HCT116 (cell line): ENCODE data around the gene TOLLIP. TPM values are rescaled to one million over a fixed set of nuclear protein-coding genes. Genes with fewer than 3 reads are reported as not detected.

ENCODE experiments used
- ATAC-seq: fragments of 200-7000 bp; cut with Tn5 transposase; 2 replicates; pipeline ENCODE4 v1.9.1; 2020; ENCODE audit warnings: mild to moderate bottlenecking, moderate library complexity
- BruUV-seq: library from RNA; stranded (reverse); fragments of 400-500 nt; replicated peaks from 2 replicates; lab custom pipeline; 2021; lab: Mats Ljungman, UMichigan
- CTCF ChIA-PET: fragments of 300-600 bp; sonication (Branson Sonifier 250); formaldehyde crosslinking; loops from one replicate; lab custom pipeline; 2021; ENCODE audit warnings: antibody characterized with exemption; lab: Charles Lee
- POLR2A ChIA-PET: fragments of 300-600, 350-600 bp; sonication (Branson Sonifier 250); formaldehyde crosslinking; loops from one replicate; lab custom pipeline; 2021; ENCODE audit warnings: antibody characterized with exemption; lab: Charles Lee
- RAD21 ChIA-PET, 2 experiments: fragments of 300-600 bp; sonication (Branson Sonifier 250); formaldehyde crosslinking; loops; one replicate each; lab custom pipeline; 2023; ENCODE audit warnings: low total read pairs in 2 of 2; ENCODE audit not compliant: uncharacterized antibody in 2 of 2, unreplicated experiment in 2 of 2, low non-redundant PET in 1 of 2; lab: Charles Lee
- DNase-seq: peaks from one replicate; pipeline ENCODE4 v3.0.0-alpha.2; 2010; ENCODE audit warnings: low read depth, low spot score
- H2AFZ ChIP-seq: fragments of 200-600 bp; shearing (Covaris generic), sonication (generic); 2 replicates; pipeline ENCODE4 v1.6.1; 2017; ENCODE audit warnings: low read depth, mixed run types, mixed read lengths, antibody characterized with exemption, low read length; ENCODE audit not compliant: poor library complexity, severe bottlenecking
- H3K27ac ChIP-seq: 2 replicates; pipeline ENCODE4 v1.5.1; 2012; ENCODE audit warnings: low read depth, low read length
- H3K27me3 ChIP-seq: fragments of 200-600 bp; sonication (generic); 2 replicates; pipeline ENCODE4 v1.6.1; 2016; ENCODE audit warnings: mixed run types, low read length, mixed read lengths; ENCODE audit not compliant: insufficient read depth
- H3K36me3 ChIP-seq, 2 experiments: fragments of 200-500 bp in 1 of 2; fragments of 200-600 bp in 1 of 2; sonication (Bioruptor generic) in 1 of 2; sonication (generic) in 1 of 2; 2 replicates each; pipeline versions ENCODE4 v1.5.1 to v1.6.1; 2014 to 2016; ENCODE audit warnings: low read length in 2 of 2, inconsistent platforms in 1 of 2, mixed read lengths in 1 of 2, mixed run types in 1 of 2; ENCODE audit not compliant: insufficient read depth in 2 of 2, control insufficient read depth in 1 of 2
- H3K4me1 ChIP-seq, 2 experiments: fragments of 200-600 bp in 1 of 2; sonication (generic) in 1 of 2; 2 replicates each; pipeline versions ENCODE4 v1.5.1 to v1.6.1; 2012 to 2017; ENCODE audit warnings: low read length in 2 of 2, inconsistent platforms in 1 of 2, mild to moderate bottlenecking in 1 of 2, mixed read lengths in 1 of 2, mixed run types in 1 of 2, moderate library complexity in 1 of 2; ENCODE audit not compliant: insufficient read depth in 2 of 2, control insufficient read depth in 1 of 2
- H3K4me2 ChIP-seq: fragments of 200-600 bp; sonication (generic); 2 replicates; pipeline ENCODE4 v1.6.1; 2017; ENCODE audit warnings: mixed run types, low read length, mixed read lengths
- H3K4me3 ChIP-seq, 2 experiments: fragments of 200-600 bp in 1 of 2; sonication (generic) in 1 of 2; replicated peaks in 1 of 2; 2 replicates each; pipeline ENCODE4 v1.5.1; 2011 to 2016; ENCODE audit warnings: low read length in 2 of 2, control low read depth in 1 of 2, low read depth in 1 of 2, mild to moderate bottlenecking in 1 of 2, mixed read lengths in 1 of 2, mixed run types in 1 of 2
- H3K79me2 ChIP-seq: fragments of 200-600 bp; sonication (generic); 2 replicates; pipeline ENCODE4 v1.6.1; 2017; ENCODE audit warnings: mild to moderate bottlenecking, mixed run types, low read length, moderate library complexity, mixed read lengths; ENCODE audit not compliant: insufficient read depth
- H3K9ac ChIP-seq: fragments of 200-600 bp; sonication (generic); 2 replicates; pipeline ENCODE4 v1.6.1; 2016; ENCODE audit warnings: low read length, mixed read lengths
- H3K9me2 ChIP-seq: fragments of 200-600 bp; sonication (generic), shearing (Covaris generic); 2 replicates; pipeline ENCODE4 v1.6.1; 2017; ENCODE audit warnings: mixed run types, mild to moderate bottlenecking, moderate library complexity; ENCODE audit not compliant: insufficient read depth
- H3K9me3 ChIP-seq, 2 experiments: fragments of 200-500 bp in 1 of 2; fragments of 200-600 bp in 1 of 2; sonication (Bioruptor generic) in 1 of 2; sonication (generic) in 1 of 2; 2 replicates each; pipeline ENCODE4 v1.6.1; 2014 to 2017; ENCODE audit warnings: low read length in 2 of 2, mixed read lengths in 2 of 2, inconsistent platforms in 1 of 2, low read depth in 1 of 2, mild to moderate bottlenecking in 1 of 2, mixed run types in 1 of 2, moderate library complexity in 1 of 2; ENCODE audit not compliant: control insufficient read depth in 1 of 2, insufficient read depth in 1 of 2
- H4K20me1 ChIP-seq: fragments of 200-600 bp; sonication (generic), shearing (Covaris generic); 2 replicates; pipeline ENCODE4 v1.6.1; 2017; ENCODE audit warnings: mixed run types, mild to moderate bottlenecking, moderate library complexity; ENCODE audit not compliant: insufficient read depth
- ELF1 ChIP-seq: IDR thresholded peaks from 2 replicates; pipeline ENCODE4 v1.6.1; 2012; ENCODE audit warnings: low read depth, borderline replicate concordance
- EZH2 ChIP-seq: fragments of 200-600 bp; sonication (generic); IDR thresholded peaks from 2 replicates; pipeline ENCODE4 v1.6.1; 2017; ENCODE audit warnings: antibody characterized with exemption, mixed run types
- EZH2phosphoT487 ChIP-seq: fragments of 200-600 bp; IDR thresholded peaks from 2 replicates; pipeline ENCODE4 v1.6.1; 2018; ENCODE audit warnings: antibody characterized with exemption, borderline replicate concordance
- JUND ChIP-seq: IDR thresholded peaks from 2 replicates; pipeline ENCODE4 v1.6.1; 2012
- POLR2AphosphoS5 ChIP-seq: IDR thresholded peaks from 2 replicates; pipeline ENCODE4 v1.6.1; 2011; ENCODE audit warnings: mild to moderate bottlenecking, low read depth, low read length, moderate library complexity
- RAD21 ChIP-seq: IDR thresholded peaks from 2 replicates; pipeline ENCODE4 v1.6.1; 2012; ENCODE audit warnings: low read depth, mild to moderate bottlenecking
- YY1 ChIP-seq: IDR thresholded peaks from 2 replicates; pipeline ENCODE4 v1.6.1; 2011; ENCODE audit warnings: low read length, low read depth, moderate library complexity, mild to moderate bottlenecking; ENCODE audit not compliant: insufficient replicate concordance; ENCODE audit errors: extremely low read depth
- ZFX ChIP-seq: fragments of 450-650 bp; IDR thresholded peaks from 2 replicates; pipeline ENCODE4 v1.6.1; 2017
- intact Hi-C: fragments of 100-400 bp; cut with micrococcal nuclease; formaldehyde crosslinking; loops from 2 replicates; pipeline ENCODE4 v1.10.0; 2022
- total RNA-seq: library from RNA; stranded (reverse); gene quantifications from one replicate; pipeline ENCODE4 v1.2.1, GENCODE V29; 2021; ENCODE audit not compliant: unreplicated experiment
- TF ChIP-seq, protein P1 (sequence below): IDR thresholded peaks from 2 replicates; pipeline ENCODE4 v1.6.1; 2012; ENCODE audit warnings: low read depth
- TF ChIP-seq, protein P2 (sequence below): IDR thresholded peaks from 2 replicates; pipeline ENCODE4 v1.6.1; 2011; ENCODE audit warnings: mild to moderate bottlenecking, low read length, moderate library complexity; ENCODE audit not compliant: insufficient replicate concordance; ENCODE audit errors: extremely low read depth
- TF ChIP-seq, protein P3 (sequence below): IDR thresholded peaks from 2 replicates; pipeline ENCODE4 v1.6.1; 2012

Gene TOLLIP
- total RNA-seq, 1 experiment from 2014 or later = 28.5 TPM

DNA sequence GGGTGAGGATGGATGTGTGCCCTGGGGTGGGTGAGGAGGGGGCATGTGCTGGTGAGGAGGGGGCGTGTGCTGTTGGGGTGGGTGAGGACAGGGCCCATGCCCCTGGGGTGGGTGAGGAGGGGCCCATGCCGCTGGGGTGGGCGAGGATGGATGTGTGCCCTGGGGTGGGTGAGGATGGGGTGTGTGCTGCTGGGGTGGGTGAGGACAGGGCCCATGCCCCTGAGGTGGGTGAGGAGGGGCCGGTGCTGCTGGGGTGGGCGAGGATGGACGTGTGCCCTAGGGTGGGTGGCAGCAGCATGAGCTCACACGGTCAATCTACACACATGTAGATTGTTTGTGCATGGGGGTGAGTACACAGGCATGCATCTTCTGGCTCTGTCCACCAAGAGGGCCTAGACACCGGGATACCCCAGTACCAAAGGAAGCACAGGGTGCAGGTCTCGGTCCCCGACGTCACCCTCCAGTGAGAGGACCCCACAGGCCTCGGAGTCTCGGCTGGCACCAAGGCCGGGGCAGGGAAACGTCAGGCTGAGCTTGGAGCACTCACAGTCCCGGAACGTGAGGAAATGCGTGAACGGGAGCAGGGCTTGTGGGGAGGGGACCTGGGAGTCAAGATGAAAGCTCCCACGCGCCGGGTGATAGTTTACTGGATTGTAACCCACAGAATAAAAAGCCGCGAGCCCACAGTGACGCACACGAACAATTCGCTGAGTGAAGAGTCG lies 37.4 kb upstream of the TOLLIP start:
- H3K27me3 ChIP-seq = no peaks in the 10 kb centered on the region
- ChIA-PET CTCF (no interaction called here), POLR2A (no interaction called here), RAD21 (no interaction called here)
- no peak overlapping the region for H3K9ac ChIP-seq
- TF ChIP-seq ZFX (no peak), EZH2phosphoT487 (no peak), YY1 (no peak), POLR2AphosphoS5 (no peak), EZH2 (no peak), RAD21 (no peak), JUND (no peak), ELF1 (no peak)
- TF ChIP-seq, protein P1, sequence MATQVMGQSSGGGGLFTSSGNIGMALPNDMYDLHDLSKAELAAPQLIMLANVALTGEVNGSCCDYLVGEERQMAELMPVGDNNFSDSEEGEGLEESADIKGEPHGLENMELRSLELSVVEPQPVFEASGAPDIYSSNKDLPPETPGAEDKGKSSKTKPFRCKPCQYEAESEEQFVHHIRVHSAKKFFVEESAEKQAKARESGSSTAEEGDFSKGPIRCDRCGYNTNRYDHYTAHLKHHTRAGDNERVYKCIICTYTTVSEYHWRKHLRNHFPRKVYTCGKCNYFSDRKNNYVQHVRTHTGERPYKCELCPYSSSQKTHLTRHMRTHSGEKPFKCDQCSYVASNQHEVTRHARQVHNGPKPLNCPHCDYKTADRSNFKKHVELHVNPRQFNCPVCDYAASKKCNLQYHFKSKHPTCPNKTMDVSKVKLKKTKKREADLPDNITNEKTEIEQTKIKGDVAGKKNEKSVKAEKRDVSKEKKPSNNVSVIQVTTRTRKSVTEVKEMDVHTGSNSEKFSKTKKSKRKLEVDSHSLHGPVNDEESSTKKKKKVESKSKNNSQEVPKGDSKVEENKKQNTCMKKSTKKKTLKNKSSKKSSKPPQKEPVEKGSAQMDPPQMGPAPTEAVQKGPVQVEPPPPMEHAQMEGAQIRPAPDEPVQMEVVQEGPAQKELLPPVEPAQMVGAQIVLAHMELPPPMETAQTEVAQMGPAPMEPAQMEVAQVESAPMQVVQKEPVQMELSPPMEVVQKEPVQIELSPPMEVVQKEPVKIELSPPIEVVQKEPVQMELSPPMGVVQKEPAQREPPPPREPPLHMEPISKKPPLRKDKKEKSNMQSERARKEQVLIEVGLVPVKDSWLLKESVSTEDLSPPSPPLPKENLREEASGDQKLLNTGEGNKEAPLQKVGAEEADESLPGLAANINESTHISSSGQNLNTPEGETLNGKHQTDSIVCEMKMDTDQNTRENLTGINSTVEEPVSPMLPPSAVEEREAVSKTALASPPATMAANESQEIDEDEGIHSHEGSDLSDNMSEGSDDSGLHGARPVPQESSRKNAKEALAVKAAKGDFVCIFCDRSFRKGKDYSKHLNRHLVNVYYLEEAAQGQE = no peak
- TF ChIP-seq, protein P2, sequence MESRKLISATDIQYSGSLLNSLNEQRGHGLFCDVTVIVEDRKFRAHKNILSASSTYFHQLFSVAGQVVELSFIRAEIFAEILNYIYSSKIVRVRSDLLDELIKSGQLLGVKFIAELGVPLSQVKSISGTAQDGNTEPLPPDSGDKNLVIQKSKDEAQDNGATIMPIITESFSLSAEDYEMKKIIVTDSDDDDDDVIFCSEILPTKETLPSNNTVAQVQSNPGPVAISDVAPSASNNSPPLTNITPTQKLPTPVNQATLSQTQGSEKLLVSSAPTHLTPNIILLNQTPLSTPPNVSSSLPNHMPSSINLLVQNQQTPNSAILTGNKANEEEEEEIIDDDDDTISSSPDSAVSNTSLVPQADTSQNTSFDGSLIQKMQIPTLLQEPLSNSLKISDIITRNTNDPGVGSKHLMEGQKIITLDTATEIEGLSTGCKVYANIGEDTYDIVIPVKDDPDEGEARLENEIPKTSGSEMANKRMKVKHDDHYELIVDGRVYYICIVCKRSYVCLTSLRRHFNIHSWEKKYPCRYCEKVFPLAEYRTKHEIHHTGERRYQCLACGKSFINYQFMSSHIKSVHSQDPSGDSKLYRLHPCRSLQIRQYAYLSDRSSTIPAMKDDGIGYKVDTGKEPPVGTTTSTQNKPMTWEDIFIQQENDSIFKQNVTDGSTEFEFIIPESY = no peak
- TF ChIP-seq, protein P3, sequence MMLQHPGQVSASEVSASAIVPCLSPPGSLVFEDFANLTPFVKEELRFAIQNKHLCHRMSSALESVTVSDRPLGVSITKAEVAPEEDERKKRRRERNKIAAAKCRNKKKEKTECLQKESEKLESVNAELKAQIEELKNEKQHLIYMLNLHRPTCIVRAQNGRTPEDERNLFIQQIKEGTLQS = no peak
- no peak overlapping the region for H2AFZ ChIP-seq
- H4K20me1 ChIP-seq = no peaks in the 10 kb centered on the region
- intact Hi-C loops = no loop called here
- H3K9me3 ChIP-seq = no peaks in the 10 kb centered on the region
- H3K27ac ChIP-seq = no peak overlapping the region
- no peak for DNase-seq
- no TSS peak for BruUV-seq
- H3K4me2 ChIP-seq = no peak overlapping the region
- no peaks in the 10 kb centered on the region for H3K9me2 ChIP-seq
- ATAC-seq = no peak
- no peak overlapping the region for H3K4me3 ChIP-seq
- H3K36me3 ChIP-seq = no peaks in the 10 kb centered on the region
- peaks cover 0 to 3% of the 10 kb centered on the region in 2 experiments; a peak in 2 of 4 replicates for H3K4me1 ChIP-seq
- no peaks in the 10 kb centered on the region for H3K79me2 ChIP-seq
